Naive thymus-derived CD4-positive, alpha-beta T cell (primary cell): ENCODE results near the gene DGCR8. TPM values are rescaled to one million over a fixed set of nuclear protein-coding genes. Genes with fewer than 3 reads are reported as not detected.

Source experiments
- ATAC-seq: fragments of 150-1000 bp; cut with Tn5 transposase; 2 replicates; pipeline ENCODE4 v1.10.0; 2021; ENCODE audit warnings: mild to moderate bottlenecking, moderate library complexity
- CTCF ChIA-PET: fragments of 350-600 bp; sonication (Branson Sonifier 250); formaldehyde crosslinking; loops from one replicate; lab custom pipeline; 2021; ENCODE audit warnings: antibody characterized with exemption; lab: Charles Lee
- POLR2A ChIA-PET: fragments of 350-600 bp; sonication (Branson Sonifier 250); formaldehyde crosslinking; loops from one replicate; lab custom pipeline; 2021; ENCODE audit warnings: antibody characterized with exemption, inconsistent platforms; lab: Charles Lee
- DNase-seq, 9 donors: peaks; one replicate each; pipeline versions ENCODE4 v3.0.0 to v3.0.0-alpha.2; 2020 to 2022; ENCODE audit warnings: mixed read lengths in 1 of 9
- H3K27ac ChIP-seq: one replicate; pipeline ENCODE4 v1.7.0; 2013; ENCODE audit warnings: mild to moderate bottlenecking, low read depth, low read length, moderate library complexity
- H3K27me3 ChIP-seq, 2 donors: one replicate each; pipeline ENCODE4 v1.7.0; 2013; ENCODE audit warnings: low read length in 2 of 2, mild to moderate bottlenecking in 2 of 2, moderate library complexity in 2 of 2; ENCODE audit not compliant: control insufficient read depth in 2 of 2, insufficient read depth in 2 of 2
- H3K36me3 ChIP-seq, 3 experiments: 1 replicate in 2 of 3; 2 replicates in 1 of 3; pipeline ENCODE4 v1.7.0; 2013; ENCODE audit warnings: low read length in 3 of 3, mild to moderate bottlenecking in 3 of 3, moderate library complexity in 1 of 3; ENCODE audit not compliant: insufficient read depth in 3 of 3, control insufficient read depth in 2 of 3
- H3K4me1 ChIP-seq, 2 donors: one replicate each; pipeline ENCODE4 v1.7.0; 2013; ENCODE audit warnings: low read length in 2 of 2, mild to moderate bottlenecking in 2 of 2, moderate library complexity in 1 of 2; ENCODE audit not compliant: control insufficient read depth in 2 of 2, insufficient read depth in 2 of 2
- H3K4me3 ChIP-seq: 2 replicates; pipeline ENCODE4 v1.7.0; 2013; ENCODE audit warnings: mild to moderate bottlenecking, low read length
- H3K9me3 ChIP-seq, 3 experiments: 1 replicate in 2 of 3; 2 replicates in 1 of 3; pipeline ENCODE4 v1.7.0; 2013; ENCODE audit warnings: low read length in 3 of 3; ENCODE audit not compliant: control insufficient read depth in 2 of 3
- H3K27ac Mint-ChIP-seq, 9 donors: one replicate each; pipeline ENCODE4 v1.8.0; 2020 to 2022; ENCODE audit warnings: mixed read lengths in 9 of 9, mild to moderate bottlenecking in 8 of 9, moderate library complexity in 5 of 9, inconsistent platforms in 2 of 9
- H3K27me3 Mint-ChIP-seq, 5 donors: one replicate each; pipeline ENCODE4 v1.8.0; 2021 to 2022; ENCODE audit warnings: mixed read lengths in 5 of 5, mild to moderate bottlenecking in 1 of 5
- H3K36me3 Mint-ChIP-seq, 5 donors: one replicate each; pipeline ENCODE4 v1.8.0; 2020 to 2022; ENCODE audit warnings: mixed read lengths in 5 of 5, mild to moderate bottlenecking in 3 of 5, inconsistent platforms in 1 of 5
- H3K4me1 Mint-ChIP-seq, 7 donors: one replicate each; pipeline ENCODE4 v1.8.0; 2020 to 2022; ENCODE audit warnings: mixed read lengths in 7 of 7, mild to moderate bottlenecking in 3 of 7, inconsistent platforms in 1 of 7
- H3K4me3 Mint-ChIP-seq, 10 donors: one replicate each; pipeline ENCODE4 v1.8.0; 2020 to 2022; ENCODE audit warnings: mild to moderate bottlenecking in 10 of 10, mixed read lengths in 10 of 10, moderate library complexity in 6 of 10, inconsistent platforms in 2 of 10
- H3K9me3 Mint-ChIP-seq, 11 donors: one replicate each; pipeline ENCODE4 v1.8.0; 2020 to 2022; ENCODE audit warnings: mixed read lengths in 11 of 11, mild to moderate bottlenecking in 4 of 11, inconsistent platforms in 1 of 11, moderate library complexity in 1 of 11
- intact Hi-C, 2 donors: fragments of 100-400 bp; cut with micrococcal nuclease; formaldehyde crosslinking; loops; one replicate each; pipeline ENCODE4 v1.15.1; 2023
- polyA plus RNA-seq, 2 donors: library from polyadenylated mRNA; unstranded; fragments of 300-500 nt; fragmentation: Illumina TruSeq; gene quantifications; one replicate each; pipeline ENCODE4 v1.2.3, GENCODE V29; 2021
- total RNA-seq, 6 experiments: library from RNA in 5 of 6; stranded (reverse) in 5 of 6; gene quantifications; 1 replicate in 5 of 6; 2 replicates in 1 of 6; pipeline ENCODE4 v1.2.3 and lab custom pipeline; 2021 to 2026

The DGCR8 gene
- total and polyA plus RNA-seq, 7 experiments from 2014 or later = 4.1 to 63.6 (median 37.4) TPM

- H3K4me3 Mint-ChIP-seq = no peak overlapping the region
- no peak overlapping the region for H3K27ac Mint-ChIP-seq
- peaks cover 0 to 63% (median 0%) of the 10 kb centered on the region in 3 experiments for H3K36me3 ChIP-seq
- H3K4me1 ChIP-seq = no peaks in the 10 kb centered on the region
- DNase-seq = no peak
- H3K36me3 Mint-ChIP-seq = peaks cover 0 to 24% (median 17%) of the 10 kb centered on the region in 5 donors
- peaks cover 0 to 4% (median 0%) of the 10 kb centered on the region in 7 donors for H3K4me1 Mint-ChIP-seq
- H3K27me3 Mint-ChIP-seq = no peaks in the 10 kb centered on the region
- intact Hi-C loops = no loop called here
- no peaks in the 10 kb centered on the region for H3K9me3 ChIP-seq
- peaks cover 0 to 7% (median 0%) of the 10 kb centered on the region in 11 donors for H3K9me3 Mint-ChIP-seq
- ATAC-seq = no peak
- CTCF ChIA-PET = interaction anchor here (0.6 kb wide), 1 partner anchor 20 kb away, joined by 4 read pairs; no protein-coding TSS in a partner anchor
- POLR2A ChIA-PET = no interaction called here
- H3K4me3 ChIP-seq = no peak overlapping the region
- no peaks in the 10 kb centered on the region for H3K27me3 ChIP-seq
- no peak overlapping the region for H3K27ac ChIP-seq
These were observed 27.5 kb upstream of the DGCR8 start for GRCh38 chr22:20052309-20053259.

DNA sequence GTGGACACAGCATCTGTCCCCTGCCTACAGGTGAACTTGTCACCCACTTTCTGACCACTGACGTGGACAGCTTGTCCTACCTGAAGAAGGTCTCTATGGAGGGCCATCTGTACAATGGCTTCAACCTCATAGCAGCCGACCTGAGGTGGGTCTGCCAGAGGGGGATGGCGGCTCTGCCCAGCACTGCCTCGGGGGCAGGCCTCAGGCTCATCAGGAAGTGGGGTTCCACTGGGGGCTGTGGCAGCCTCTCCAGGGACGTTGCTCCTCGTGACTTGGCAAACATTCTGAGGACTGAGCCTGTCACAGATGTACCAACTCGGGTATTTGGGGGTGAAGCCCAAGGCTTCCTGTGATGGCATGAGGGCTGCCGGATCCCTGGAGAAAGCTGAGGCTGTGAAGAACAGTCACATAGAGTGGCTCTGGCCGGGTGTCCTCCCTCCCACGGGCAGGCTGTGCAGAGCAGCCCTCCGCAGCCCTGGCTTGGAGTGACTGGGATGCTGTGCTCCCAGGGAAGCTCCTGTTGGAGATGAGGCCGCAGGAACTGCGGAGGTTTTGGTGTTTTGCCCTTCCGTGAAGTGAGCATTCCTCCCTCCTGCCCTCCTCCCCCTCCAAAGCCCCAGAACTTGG lies 26.5 kb upstream of the DGCR8 start:
- peaks cover 0 to 6% (median under 1%) of the 10 kb centered on the region in 7 donors for H3K4me1 Mint-ChIP-seq
- no peak overlapping the region for H3K27ac Mint-ChIP-seq
- Histone ChIP-seq H3K9me3 (no peaks in the 10 kb centered on the region), H3K27me3 (no peaks in the 10 kb centered on the region), H3K4me1 (no peaks in the 10 kb centered on the region), H3K27ac (no peak overlapping the region), H3K4me3 (no peak overlapping the region), H3K36me3 (peaks cover 0 to 64% (median 0%) of the 10 kb centered on the region in 3 experiments)
- CTCF ChIA-PET = no interaction called here
- intact Hi-C loops = no loop called here
- DNase-seq = no peak
- no peak overlapping the region for H3K4me3 Mint-ChIP-seq
- ATAC-seq = no peak
- H3K36me3 Mint-ChIP-seq = peaks cover 4 to 19% (median 11%) of the 10 kb centered on the region in 5 donors
- H3K9me3 Mint-ChIP-seq = peaks cover 0 to 3% (median 0%) of the 10 kb centered on the region in 11 donors
- H3K27me3 Mint-ChIP-seq = no peaks in the 10 kb centered on the region
- POLR2A ChIA-PET = no interaction called here

- CTCF ChIA-PET = no interaction called here
- intact Hi-C loops = no loop called here
- Mint-ChIP-seq H3K36me3 (peaks cover 4 to 17% (median 11%) of the 10 kb centered on the region in 5 donors), H3K27ac (no peak overlapping the region), H3K9me3 (peaks cover 0 to 2% (median 0%) of the 10 kb centered on the region in 11 donors), H3K27me3 (no peaks in the 10 kb centered on the region), H3K4me1 (peaks cover 0 to 10% (median 5%) of the 10 kb centered on the region in 7 donors), H3K4me3 (no peak overlapping the region)
- H3K4me1 ChIP-seq = no peaks in the 10 kb centered on the region
- POLR2A ChIA-PET = no interaction called here
- ATAC-seq (no peak), DNase-seq (no peak)
- H3K9me3 ChIP-seq = no peaks in the 10 kb centered on the region
- H3K27me3 ChIP-seq = no peaks in the 10 kb centered on the region
- H3K36me3 ChIP-seq = peaks cover 0 to 69% (median 0%) of the 10 kb centered on the region in 3 experiments
- H3K4me3 ChIP-seq = no peak overlapping the region
- no peak overlapping the region for H3K27ac ChIP-seq
These were observed 26.0 kb upstream of the DGCR8 start for GRCh38 chr22:20054034-20054427.

- ChIA-PET POLR2A (no interaction called here), CTCF (no interaction called here)
These were observed 25.6 kb upstream of the DGCR8 start for GRCh38 chr22:20054485-20054884.

DNA sequence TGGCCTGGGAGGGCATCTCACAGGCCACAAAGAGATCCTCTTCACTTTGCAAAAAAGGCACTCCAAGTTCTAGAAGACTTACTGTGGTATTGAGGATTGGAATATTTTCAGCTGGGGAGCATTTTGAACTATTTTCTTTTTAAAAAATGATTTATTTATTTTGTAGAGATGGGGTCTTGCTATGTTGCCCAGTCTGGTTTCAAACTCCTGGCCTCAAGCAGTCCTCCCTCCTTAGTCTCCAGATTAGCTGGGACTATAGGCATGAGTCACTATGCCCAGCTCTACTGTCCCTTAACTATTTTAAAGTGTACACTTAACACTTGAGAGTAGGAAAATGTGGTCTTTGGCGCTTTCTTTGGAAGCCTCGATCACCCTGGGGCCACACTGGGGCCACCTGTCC lies 24.9 kb upstream of the DGCR8 start:
- H3K9me3 ChIP-seq = no peaks in the 10 kb centered on the region
- H3K27ac ChIP-seq = no peak overlapping the region
- Mint-ChIP-seq H3K9me3 (peaks cover 0 to 1% (median 0%) of the 10 kb centered on the region in 11 donors), H3K27me3 (no peaks in the 10 kb centered on the region), H3K4me1 (peaks cover 0 to 15% (median 6%) of the 10 kb centered on the region in 7 donors), H3K4me3 (no peak overlapping the region), H3K36me3 (peaks cover 4 to 16% (median 9%) of the 10 kb centered on the region in 5 donors), H3K27ac (peak overlapping the region in 2 of 9 donors; percentile 21 to 41)
- H3K36me3 ChIP-seq = peaks cover 0 to 71% (median 0%) of the 10 kb centered on the region in 3 experiments
- intact Hi-C loops = no loop called here
- no peaks in the 10 kb centered on the region for H3K27me3 ChIP-seq
- ATAC-seq (no peak), DNase-seq (no peak)
- no peak overlapping the region for H3K4me3 ChIP-seq
- POLR2A ChIA-PET = no interaction called here
- CTCF ChIA-PET = interaction anchor here (0.6 kb wide), 1 partner anchor 9 kb away, joined by 3 read pairs; no protein-coding TSS in a partner anchor
- H3K4me1 ChIP-seq = no peaks in the 10 kb centered on the region

More at GRCh38 chr22:20054485-20054884, 25.6 kb upstream of the DGCR8 start:
- peak overlapping the region in 1 of 9 donors; percentile 41 for H3K27ac Mint-ChIP-seq
- no peaks in the 10 kb centered on the region for H3K27me3 Mint-ChIP-seq
- no peaks in the 10 kb centered on the region for H3K4me1 ChIP-seq
- intact Hi-C loops = no loop called here
- H3K27ac ChIP-seq = no peak overlapping the region
- peaks cover 0 to 71% (median 0%) of the 10 kb centered on the region in 3 experiments for H3K36me3 ChIP-seq
- ATAC-seq (no peak), DNase-seq (no peak)
- H3K4me3 Mint-ChIP-seq = no peak overlapping the region
- peaks cover 0 to 15% (median 6%) of the 10 kb centered on the region in 7 donors for H3K4me1 Mint-ChIP-seq
- H3K4me3 ChIP-seq = no peak overlapping the region
- H3K9me3 ChIP-seq = no peaks in the 10 kb centered on the region
- no peaks in the 10 kb centered on the region for H3K27me3 ChIP-seq
- H3K36me3 Mint-ChIP-seq = peaks cover 4 to 16% (median 11%) of the 10 kb centered on the region in 5 donors
- peaks cover 0 to 1% (median 0%) of the 10 kb centered on the region in 11 donors for H3K9me3 Mint-ChIP-seq

DNA sequence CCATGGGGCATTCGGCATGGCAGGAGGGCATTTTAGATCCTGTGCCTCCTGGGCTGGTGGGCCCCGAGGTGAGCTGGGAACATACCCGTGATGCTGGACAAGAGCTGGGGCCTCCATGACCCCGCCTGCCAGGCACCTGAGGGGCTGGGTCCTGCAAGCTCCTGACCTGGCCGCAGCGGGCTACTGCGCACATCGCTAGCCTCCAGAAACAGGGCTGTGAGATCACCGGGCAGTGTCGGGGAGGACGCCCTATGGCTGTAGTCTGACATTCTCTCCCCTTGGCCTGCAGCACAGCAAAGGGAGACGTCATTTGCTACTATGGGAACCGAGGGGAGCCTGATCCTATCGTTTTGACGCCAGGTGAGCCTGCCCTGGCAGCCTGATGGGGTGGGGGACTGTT lies 24.4 kb upstream of the DGCR8 start:
- Mint-ChIP-seq H3K9me3 (peaks cover 0 to 1% (median 0%) of the 10 kb centered on the region in 11 donors), H3K27me3 (no peaks in the 10 kb centered on the region), H3K4me3 (no peak overlapping the region), H3K36me3 (peaks cover 4 to 16% (median 9%) of the 10 kb centered on the region in 5 donors), H3K4me1 (peaks cover 0 to 15% (median 6%) of the 10 kb centered on the region in 7 donors), H3K27ac (no peak overlapping the region)
- Histone ChIP-seq H3K36me3 (peaks cover 0 to 75% (median under 1%) of the 10 kb centered on the region in 3 experiments), H3K4me1 (no peaks in the 10 kb centered on the region), H3K9me3 (no peaks in the 10 kb centered on the region), H3K27me3 (no peaks in the 10 kb centered on the region), H3K4me3 (no peak overlapping the region), H3K27ac (no peak overlapping the region)
- ChIA-PET CTCF (no interaction called here), POLR2A (no interaction called here)
- DNase-seq = no peak
- ATAC-seq = no peak
- intact Hi-C loops = no loop called here
